Fibroblast of gingiva (primary cell): ENCODE results near the gene MAN2A1.
"Not testable (repeated sequence)": the region's sequence is repeated elsewhere in the genome, so short reads cannot be mapped to it uniquely, and the experiment has no call there.

Experiments
- DNase-seq: peaks from one replicate; pipeline ENCODE4 v3.0.0-alpha.2; 2011; ENCODE audit warnings: low read depth

The MAN2A1 gene

GRCh38 chr5:109826426-109826825 lies 136.7 kb downstream of the MAN2A1 start:
- DNase-seq = no peak

GRCh38 chr5:109829331-109829730 lies 139.6 kb downstream of the MAN2A1 start:
- no peak for DNase-seq

GRCh38 chr5:109830955-109831502 lies 141.3 kb downstream of the MAN2A1 start:
- DNase-seq = no peak

- DNase-seq = not testable (repeated sequence)
Measured at GRCh38 chr5:109832207-109833188, 142.8 kb downstream of the MAN2A1 start.

- DNase-seq = no peak
Measured at GRCh38 chr5:109833946-109834345, 144.2 kb downstream of the MAN2A1 start.

GRCh38 chr5:109836280-109836679 lies 146.6 kb downstream of the MAN2A1 start:
- DNase-seq = no peak

GRCh38 chr5:109837231-109837861 lies 147.6 kb downstream of the MAN2A1 start:
- no peak for DNase-seq

GRCh38 chr5:109838157-109838556 lies 148.4 kb downstream of the MAN2A1 start:
- no peak for DNase-seq

- DNase-seq = no peak
Measured at GRCh38 chr5:109844148-109844547, 154.4 kb downstream of the MAN2A1 start.

GRCh38 chr5:109844695-109845094 lies 155.0 kb downstream of the MAN2A1 start:
- peak; percentile 70 for DNase-seq

GRCh38 chr5:109848130-109848529 lies 158.4 kb downstream of the MAN2A1 start:
- DNase-seq = no peak

GRCh38 chr5:109849478-109850088 lies 159.9 kb downstream of the MAN2A1 start:
- no peak for DNase-seq

- no peak for DNase-seq
Measured at GRCh38 chr5:109852371-109853155, 162.8 kb downstream of the MAN2A1 start.

- DNase-seq = no peak
Measured at GRCh38 chr5:109853377-109853776, 163.7 kb downstream of the MAN2A1 start.

GRCh38 chr5:109855056-109855455 lies 165.3 kb downstream of the MAN2A1 start:
- DNase-seq = no peak

- no peak for DNase-seq
Measured at GRCh38 chr5:109857405-109858031, 167.8 kb downstream of the MAN2A1 start.

GRCh38 chr5:109859537-109859936 lies 169.8 kb downstream of the MAN2A1 start:
- no peak for DNase-seq

GRCh38 chr5:109862301-109862700 lies 172.6 kb downstream of the MAN2A1 start:
- DNase-seq = no peak

- DNase-seq = no peak
Measured at GRCh38 chr5:109863752-109864151, 174.0 kb downstream of the MAN2A1 start.

- DNase-seq = peak; percentile 87
Measured at GRCh38 chr5:109865637-109866036, 175.9 kb downstream of the MAN2A1 start.

- DNase-seq = no peak
Measured at GRCh38 chr5:109866051-109866450, 176.3 kb downstream of the MAN2A1 start.
